Psoas muscle (tissue), 8 donors: Measurements from ENCODE around the gene COL5A1. TPM values are rescaled to one million over a fixed set of nuclear protein-coding genes. Genes with fewer than 3 reads are reported as not detected.

Experiments used
- ATAC-seq, 4 donors: fragments of 200-7000 bp; cut with Tn5 transposase; one replicate each; pipeline ENCODE4 v1.9.1; 2020; ENCODE audit warnings: moderate library complexity in 3 of 4, mild to moderate bottlenecking in 2 of 4
- DNase-seq, 2 donors: peaks; one replicate each; pipeline ENCODE4 v3.0.0-alpha.2; 2020
- H3K27ac ChIP-seq: fragments of 200-600 bp; one replicate; pipeline ENCODE4 v1.8.0; 2022
- H3K27me3 ChIP-seq, 3 donors: fragments of 200-600 bp in 1 of 3; one replicate each; pipeline versions ENCODE4 v1.6.1 to v1.8.0; 2013 to 2022; ENCODE audit warnings: low read length in 2 of 3, mild to moderate bottlenecking in 2 of 3, moderate library complexity in 1 of 3; ENCODE audit not compliant: insufficient read depth in 3 of 3
- H3K36me3 ChIP-seq, 2 donors: fragments of 200-600 bp in 1 of 2; one replicate each; pipeline versions ENCODE4 v1.6.1 to v1.8.0; 2013 to 2022; ENCODE audit warnings: low read depth in 1 of 2, mild to moderate bottlenecking in 1 of 2, moderate library complexity in 1 of 2; ENCODE audit not compliant: insufficient read depth in 1 of 2
- H3K4me1 ChIP-seq: fragments of 200-600 bp; one replicate; pipeline ENCODE4 v1.8.0; 2022
- H3K4me3 ChIP-seq: fragments of 200-600 bp; one replicate; pipeline ENCODE4 v1.8.0; 2022; ENCODE audit warnings: mild to moderate bottlenecking
- H3K9me3 ChIP-seq: fragments of 200-600 bp; one replicate; pipeline ENCODE4 v1.8.0; 2022
- WGBS, 3 donors: extraction: QIAGEN DNeasy Blood & Tissue Kit; methylation state at CpG; one replicate each; pipeline versions ENCODE4 v1.1.6 to v1.1.7; 2013; 5-methylcytosine and 5-hydroxymethylcytosine counted together
- intact Hi-C, 2 donors: fragments of 100-400 bp; cut with DNase I; formaldehyde crosslinking; loops; one replicate each; pipeline versions ENCODE4 v1.11.0 to v1.14.2; 2022
- polyA plus RNA-seq, 3 donors: library from polyadenylated mRNA; stranded (reverse); fragments of 200-250 nt; gene quantifications; one replicate each; pipeline ENCODE4 v1.2.3, GENCODE V29; 2013
- total RNA-seq, 4 donors: library from RNA; stranded (reverse); fragmentation: NEBNext Ultra II Directional in 2 of 4; extraction: Animal tissue kit (Norgen Biotek cat#: 25700) in 2 of 4; gene quantifications; one replicate each; pipeline versions ENCODE4 v1.2.1 to v1.2.4, GENCODE V29; 2021 to 2023
- TF ChIP-seq, protein P1 (sequence below): fragments of 200-600 bp; IDR thresholded peaks from one replicate; pipeline ENCODE4 v1.8.0; 2022; ENCODE audit warnings: antibody characterized with exemption
- donor health status: healthy with polysubstance abuse.
- donor health status: DM: no; HTN: no; CAD: no; lungs with moderate emphysema.
- donor health status: Bipolar disorder and iron deficiency.
- donor health status: healthy.
- donor health status: DM: yes; HTN: yes; CAD: no.
- donor health status: DM: no; HTN: no; CAD: no.
- donor health status: DM: no; HTN: no; CAD: no.
- donor health status: DM: yes; HTN: yes; CAD: no.

Gene COL5A1
- total and polyA plus RNA-seq, 7 donors, result 1.7 to 11.3 (median 3.4) TPM

GRCh38 chr9:134868751-134869553 is 227.3 kb downstream of the COL5A1 start:
- Histone ChIP-seq H3K4me1 (no peaks in the 10 kb centered on the region), H3K27me3 (peaks cover 0 to 29% (median 6%) of the 10 kb centered on the region in 3 donors), H3K27ac (no peak overlapping the region), H3K36me3 (no peaks in the 10 kb centered on the region), H3K4me3 (no peak overlapping the region), H3K9me3 (no peaks in the 10 kb centered on the region)
- WGBS, 3 donors, result 71 to 76% (median 73%) methylated on average over 23 to 25 of the region's 25 CpGs
- TF ChIP-seq, protein P1, sequence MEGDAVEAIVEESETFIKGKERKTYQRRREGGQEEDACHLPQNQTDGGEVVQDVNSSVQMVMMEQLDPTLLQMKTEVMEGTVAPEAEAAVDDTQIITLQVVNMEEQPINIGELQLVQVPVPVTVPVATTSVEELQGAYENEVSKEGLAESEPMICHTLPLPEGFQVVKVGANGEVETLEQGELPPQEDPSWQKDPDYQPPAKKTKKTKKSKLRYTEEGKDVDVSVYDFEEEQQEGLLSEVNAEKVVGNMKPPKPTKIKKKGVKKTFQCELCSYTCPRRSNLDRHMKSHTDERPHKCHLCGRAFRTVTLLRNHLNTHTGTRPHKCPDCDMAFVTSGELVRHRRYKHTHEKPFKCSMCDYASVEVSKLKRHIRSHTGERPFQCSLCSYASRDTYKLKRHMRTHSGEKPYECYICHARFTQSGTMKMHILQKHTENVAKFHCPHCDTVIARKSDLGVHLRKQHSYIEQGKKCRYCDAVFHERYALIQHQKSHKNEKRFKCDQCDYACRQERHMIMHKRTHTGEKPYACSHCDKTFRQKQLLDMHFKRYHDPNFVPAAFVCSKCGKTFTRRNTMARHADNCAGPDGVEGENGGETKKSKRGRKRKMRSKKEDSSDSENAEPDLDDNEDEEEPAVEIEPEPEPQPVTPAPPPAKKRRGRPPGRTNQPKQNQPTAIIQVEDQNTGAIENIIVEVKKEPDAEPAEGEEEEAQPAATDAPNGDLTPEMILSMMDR, result no peak
- ATAC-seq (no peak), DNase-seq (no peak)
- intact Hi-C loops, result no loop called here

- Histone ChIP-seq H3K4me1 (no peaks in the 10 kb centered on the region), H3K36me3 (no peaks in the 10 kb centered on the region), H3K27me3 (peaks cover 0 to 27% (median under 1%) of the 10 kb centered on the region in 3 donors), H3K9me3 (no peaks in the 10 kb centered on the region), H3K4me3 (no peak overlapping the region), H3K27ac (no peak overlapping the region)
- intact Hi-C loops, result no loop called here
- ATAC-seq, result no peak
- DNase-seq, result no peak
- WGBS, 3 donors, result 68 to 78% (median 75%) methylated on average over 12 to 17 of the region's 17 CpGs
- TF ChIP-seq, protein P1, result no peak
These were observed 228.1 kb downstream of the COL5A1 start for GRCh38 chr9:134869554-134870300.

- ATAC-seq, result no peak
- H3K27me3 ChIP-seq, result peaks cover 0 to 22% (median 0%) of the 10 kb centered on the region in 3 donors
- H3K27ac ChIP-seq, result no peak overlapping the region
- no peak for DNase-seq
- H3K4me1 ChIP-seq, result no peaks in the 10 kb centered on the region
- 82 to 86% (median 84%) methylated on average over 10 to 11 of the region's 11 CpGs for WGBS, 3 donors
- intact Hi-C loops, result no loop called here
- no peak overlapping the region for H3K4me3 ChIP-seq
- TF ChIP-seq, protein P1, result no peak
- no peaks in the 10 kb centered on the region for H3K36me3 ChIP-seq
- no peaks in the 10 kb centered on the region for H3K9me3 ChIP-seq
These were observed 228.7 kb downstream of the COL5A1 start for GRCh38 chr9:134870301-134870694.

DNA sequence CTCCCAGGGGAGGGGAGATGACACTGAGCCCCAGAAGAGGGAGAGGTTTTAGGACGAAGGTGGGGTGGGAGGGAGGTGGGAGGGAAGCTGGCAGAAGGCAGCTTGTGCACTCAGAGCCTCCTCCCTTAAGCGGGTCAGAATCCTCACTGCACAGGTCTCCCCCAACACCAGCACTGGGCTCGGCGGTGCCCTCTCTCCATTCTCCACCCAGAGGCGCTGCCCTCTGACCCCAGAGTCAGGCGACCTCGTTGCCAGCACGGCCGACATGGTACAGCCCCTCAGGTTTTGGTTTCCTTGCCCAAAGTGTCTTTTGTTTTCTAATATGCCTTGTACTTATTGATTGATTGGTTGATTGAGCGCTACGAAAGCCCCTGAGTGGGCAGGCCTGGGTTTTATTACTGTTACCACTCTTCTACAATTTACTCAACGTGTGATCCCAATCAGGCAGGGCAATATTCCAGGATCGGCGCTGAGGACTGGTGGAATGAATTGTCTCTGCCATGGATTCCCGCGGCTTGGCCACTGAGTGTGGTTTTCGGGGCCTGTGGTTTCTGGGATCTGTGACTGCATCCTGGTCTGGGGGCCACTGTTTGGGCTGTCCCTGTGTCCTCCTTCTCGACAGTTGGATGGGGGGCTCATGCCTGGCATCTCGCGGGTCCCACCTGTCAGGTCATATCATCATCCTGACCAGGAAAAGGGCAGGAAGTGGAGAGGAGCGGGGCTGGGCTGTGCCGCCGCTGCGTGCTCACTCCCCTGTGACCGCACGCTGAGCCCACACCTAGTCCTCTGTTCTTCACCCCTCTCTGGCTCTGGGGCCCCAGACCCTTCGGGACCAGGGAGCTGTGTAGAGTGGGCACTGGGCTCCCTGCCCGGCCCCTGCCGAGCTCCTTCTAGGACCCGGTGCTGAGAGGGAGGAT is 229.4 kb downstream of the COL5A1 start:
- Histone ChIP-seq H3K4me3 (no peak overlapping the region), H3K4me1 (no peaks in the 10 kb centered on the region), H3K36me3 (no peaks in the 10 kb centered on the region), H3K9me3 (no peaks in the 10 kb centered on the region), H3K27ac (no peak overlapping the region), H3K27me3 (peaks cover 0 to 21% (median 2%) of the 10 kb centered on the region in 3 donors)
- TF ChIP-seq, protein P1, result no peak
- WGBS, 3 donors, result 55 to 66% (median 60%) methylated on average over 30 of the region's 30 CpGs
- intact Hi-C loops, result no loop called here
- no peak for ATAC-seq
- no peak for DNase-seq
